Chondrocyte (in vitro differentiated cells): Measurements from ENCODE around the gene IL20RA. TPM values are rescaled to one million over a fixed set of nuclear protein-coding genes. Genes with fewer than 3 reads are reported as not detected.
"Not testable (repeated sequence)": the region's sequence is repeated elsewhere in the genome, so short reads cannot be mapped to it uniquely, and the experiment has no call there.

ENCODE experiments used
- DNase-seq: peaks from one replicate; pipeline ENCODE4 v3.0.0; 2021; ENCODE audit warnings: mixed read lengths, low spot score
- H3K27ac Mint-ChIP-seq: one replicate; pipeline ENCODE4 v1.8.0; 2021; ENCODE audit warnings: mild to moderate bottlenecking, moderate library complexity, mixed read lengths; ENCODE audit not compliant: unreplicated experiment
- H3K27me3 Mint-ChIP-seq: 2 replicates; pipeline ENCODE4 v1.8.0; 2021; ENCODE audit warnings: low read depth, mixed read lengths
- H3K36me3 Mint-ChIP-seq: 2 replicates; pipeline ENCODE4 v1.8.0; 2021; ENCODE audit warnings: low read depth, mixed read lengths
- H3K4me1 Mint-ChIP-seq: 2 replicates; pipeline ENCODE4 v1.8.0; 2021; ENCODE audit warnings: low read depth, mild to moderate bottlenecking, mixed read lengths
- H3K4me3 Mint-ChIP-seq: one replicate; pipeline ENCODE4 v1.8.0; 2021; ENCODE audit warnings: mild to moderate bottlenecking, moderate library complexity, mixed read lengths; ENCODE audit not compliant: unreplicated experiment
- H3K9me3 Mint-ChIP-seq: 2 replicates; pipeline ENCODE4 v1.8.0; 2021; ENCODE audit warnings: low read depth, mixed read lengths
- total RNA-seq: library from RNA; stranded (reverse); gene quantifications from 3 replicates; pipeline ENCODE4 v1.2.1, GENCODE V29; 2021
- TF ChIP-seq, protein P1 (sequence below): fragments of 200-600 bp; sonication (generic); IDR thresholded peaks from 2 replicates; pipeline ENCODE4 v1.5.0; 2021; ENCODE audit warnings: antibody characterized with exemption, mild to moderate bottlenecking, moderate library complexity

Gene IL20RA
- total RNA-seq, 1 donor from 2014 or later, result 0.22 TPM

DNA sequence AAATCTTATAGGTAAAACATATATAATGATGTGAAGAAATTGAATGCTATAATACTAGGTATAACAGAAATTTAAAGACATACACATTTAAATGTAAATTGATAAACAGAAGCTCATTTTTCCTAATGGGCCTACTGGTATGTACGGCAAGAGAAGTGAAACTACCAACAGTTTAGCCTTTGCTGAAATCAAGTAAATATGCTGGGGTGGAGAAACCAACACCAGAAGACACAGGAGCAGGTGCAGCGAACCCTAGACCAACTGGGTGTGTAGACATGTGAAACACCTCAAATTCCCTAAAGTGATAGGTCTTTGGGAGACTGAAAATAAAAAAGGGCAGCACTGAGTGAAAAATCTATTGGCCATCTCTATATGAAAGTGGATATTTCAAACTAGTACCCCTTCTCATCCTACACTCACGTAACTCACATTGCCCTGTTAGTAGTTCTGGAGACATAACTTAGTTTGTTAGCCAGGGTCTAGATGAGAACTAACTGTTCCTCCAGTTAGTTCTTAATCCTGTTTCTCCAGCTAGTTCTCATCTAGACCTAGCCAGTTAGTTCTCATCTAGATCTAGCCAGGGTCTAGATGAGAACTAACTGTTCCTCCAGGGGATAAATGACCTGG, 69.6 kb downstream of the IL20RA start:
- H3K4me1 Mint-ChIP-seq, result no peaks in the 10 kb centered on the region
- TF ChIP-seq, protein P1, sequence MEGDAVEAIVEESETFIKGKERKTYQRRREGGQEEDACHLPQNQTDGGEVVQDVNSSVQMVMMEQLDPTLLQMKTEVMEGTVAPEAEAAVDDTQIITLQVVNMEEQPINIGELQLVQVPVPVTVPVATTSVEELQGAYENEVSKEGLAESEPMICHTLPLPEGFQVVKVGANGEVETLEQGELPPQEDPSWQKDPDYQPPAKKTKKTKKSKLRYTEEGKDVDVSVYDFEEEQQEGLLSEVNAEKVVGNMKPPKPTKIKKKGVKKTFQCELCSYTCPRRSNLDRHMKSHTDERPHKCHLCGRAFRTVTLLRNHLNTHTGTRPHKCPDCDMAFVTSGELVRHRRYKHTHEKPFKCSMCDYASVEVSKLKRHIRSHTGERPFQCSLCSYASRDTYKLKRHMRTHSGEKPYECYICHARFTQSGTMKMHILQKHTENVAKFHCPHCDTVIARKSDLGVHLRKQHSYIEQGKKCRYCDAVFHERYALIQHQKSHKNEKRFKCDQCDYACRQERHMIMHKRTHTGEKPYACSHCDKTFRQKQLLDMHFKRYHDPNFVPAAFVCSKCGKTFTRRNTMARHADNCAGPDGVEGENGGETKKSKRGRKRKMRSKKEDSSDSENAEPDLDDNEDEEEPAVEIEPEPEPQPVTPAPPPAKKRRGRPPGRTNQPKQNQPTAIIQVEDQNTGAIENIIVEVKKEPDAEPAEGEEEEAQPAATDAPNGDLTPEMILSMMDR, result no peak
- no peak overlapping the region for H3K27ac Mint-ChIP-seq
- no peaks in the 10 kb centered on the region for H3K36me3 Mint-ChIP-seq
- no peak for DNase-seq
- H3K4me3 Mint-ChIP-seq, result no peak overlapping the region
- H3K27me3 Mint-ChIP-seq, result peaks cover 13% of the 10 kb centered on the region
- H3K9me3 Mint-ChIP-seq, result no peaks in the 10 kb centered on the region

DNA sequence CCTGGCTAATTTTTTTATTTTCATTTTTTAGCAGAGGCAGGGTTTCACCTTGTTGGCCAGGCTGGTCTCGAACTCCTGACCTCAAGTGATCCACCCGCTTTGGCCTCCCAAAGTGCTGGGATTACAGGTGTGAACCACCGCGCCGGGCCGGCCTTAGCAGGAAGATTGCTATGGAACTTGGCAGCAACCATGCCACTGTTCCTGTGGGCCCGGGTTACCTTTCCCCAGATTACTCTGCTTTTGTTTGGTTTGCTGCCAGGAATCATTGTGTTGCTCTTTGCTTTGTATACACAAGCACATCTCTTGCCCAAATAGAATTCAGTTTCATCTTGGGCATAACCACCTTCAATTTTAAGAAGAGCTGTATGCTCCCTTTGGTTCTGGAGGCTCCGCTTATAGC, 71.0 kb downstream of the IL20RA start:
- not testable (repeated sequence) for H3K36me3 Mint-ChIP-seq, DNase-seq, H3K9me3 Mint-ChIP-seq, H3K27me3 Mint-ChIP-seq, H3K4me1 Mint-ChIP-seq, H3K4me3 Mint-ChIP-seq, H3K27ac Mint-ChIP-seq

DNA sequence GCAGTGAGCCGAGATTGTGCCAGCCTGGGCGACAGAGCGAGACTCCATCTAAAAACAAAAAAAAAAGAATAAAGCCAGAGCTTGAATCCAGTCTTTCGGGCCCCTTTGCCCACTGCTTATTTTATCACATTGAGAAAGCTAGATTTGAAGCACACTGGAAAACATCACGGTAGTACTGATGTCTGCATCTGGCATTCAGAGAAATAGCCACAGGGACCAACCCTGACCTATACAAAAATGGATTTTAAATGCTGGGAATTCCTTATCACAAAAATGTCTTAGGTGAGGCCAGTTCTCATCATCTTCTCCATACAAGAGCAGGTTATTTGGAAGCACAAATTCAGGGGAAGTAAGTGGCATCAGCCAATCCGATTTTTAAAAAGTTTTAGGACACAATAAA, 73.2 kb downstream of the IL20RA start:
- Mint-ChIP-seq H3K4me1 (peaks cover 2% of the 10 kb centered on the region), H3K4me3 (no peak overlapping the region), H3K27me3 (peaks cover 4% of the 10 kb centered on the region), H3K36me3 (no peaks in the 10 kb centered on the region), H3K27ac (no peak overlapping the region), H3K9me3 (no peaks in the 10 kb centered on the region)
- TF ChIP-seq, protein P1, result no peak
- no peak for DNase-seq

DNA sequence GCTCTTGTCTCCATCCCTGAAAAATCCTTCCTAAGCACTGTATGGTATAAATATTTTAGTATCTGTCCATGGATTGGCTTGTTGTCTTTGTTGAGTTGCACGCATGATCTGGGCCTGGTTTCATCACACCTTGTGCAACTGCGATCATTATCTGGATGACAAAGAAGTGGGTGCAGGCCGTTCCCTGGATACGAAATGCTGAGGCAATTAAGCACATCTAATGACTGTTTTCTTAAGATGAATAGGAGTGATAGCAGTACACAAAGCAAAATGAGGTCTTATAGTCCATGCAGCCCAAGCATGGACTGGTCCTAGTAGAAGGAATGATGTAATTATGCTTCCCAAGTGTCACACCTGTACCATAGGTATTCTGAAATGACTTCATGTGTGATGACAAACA, 74.8 kb downstream of the IL20RA start:
- Mint-ChIP-seq H3K4me3 (no peak overlapping the region), H3K27me3 (peaks cover 8% of the 10 kb centered on the region), H3K36me3 (no peaks in the 10 kb centered on the region), H3K9me3 (no peaks in the 10 kb centered on the region), H3K4me1 (peaks cover 2% of the 10 kb centered on the region), H3K27ac (no peak overlapping the region)
- TF ChIP-seq, protein P1, result no peak
- no peak for DNase-seq

DNA sequence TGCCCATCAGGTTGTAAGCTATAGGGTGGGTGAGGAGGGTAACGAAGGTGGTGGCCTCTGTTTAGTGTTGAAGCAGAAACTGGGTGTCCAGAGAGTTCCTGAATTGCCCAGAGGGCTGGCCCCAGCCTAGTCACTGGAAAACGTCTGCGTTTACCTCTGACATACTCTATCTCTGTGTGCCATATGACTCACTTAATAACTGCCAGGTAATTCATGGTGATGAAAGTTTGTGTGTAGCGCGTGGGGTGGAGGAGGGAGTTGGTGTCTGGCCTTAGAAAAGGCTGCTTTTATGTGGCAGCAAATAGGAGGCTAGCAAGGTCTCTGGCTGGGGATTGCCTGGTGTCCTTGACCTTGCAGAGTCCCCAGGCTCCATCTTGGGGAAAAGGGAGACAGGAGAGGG, 75.3 kb downstream of the IL20RA start:
- Mint-ChIP-seq H3K4me1 (peaks cover 2% of the 10 kb centered on the region), H3K36me3 (no peaks in the 10 kb centered on the region), H3K27ac (no peak overlapping the region), H3K4me3 (no peak overlapping the region), H3K27me3 (peaks cover 8% of the 10 kb centered on the region), H3K9me3 (no peaks in the 10 kb centered on the region)
- TF ChIP-seq, protein P1, result no peak
- no peak for DNase-seq

DNA sequence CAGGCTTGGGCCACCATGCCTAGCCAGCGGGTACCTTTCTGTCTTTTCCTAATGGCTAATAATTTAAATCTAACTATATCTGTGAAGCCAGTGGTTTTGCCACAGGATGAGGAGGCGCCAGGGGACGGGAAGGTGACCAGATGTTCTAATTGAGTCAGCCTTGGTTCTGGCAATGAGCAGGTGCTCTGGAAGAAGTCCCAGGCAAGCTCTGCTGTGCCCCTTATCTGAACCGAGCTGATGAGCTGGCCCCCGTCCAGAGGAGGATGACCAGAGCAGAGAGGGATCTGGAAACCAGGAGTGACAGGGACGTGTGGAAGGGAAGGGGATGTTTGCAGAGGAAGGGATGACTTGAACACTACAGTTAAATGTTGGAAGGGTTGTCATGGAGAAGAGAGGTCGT, 75.9 kb downstream of the IL20RA start:
- H3K27ac Mint-ChIP-seq, result no peak overlapping the region

More for the DNA sequence above, 75.9 kb downstream of the IL20RA start:
- H3K4me3 Mint-ChIP-seq, result no peak overlapping the region
- peaks cover 2% of the 10 kb centered on the region for H3K4me1 Mint-ChIP-seq
- H3K36me3 Mint-ChIP-seq, result no peaks in the 10 kb centered on the region
- H3K27me3 Mint-ChIP-seq, result peaks cover 8% of the 10 kb centered on the region
- H3K9me3 Mint-ChIP-seq, result no peaks in the 10 kb centered on the region
- TF ChIP-seq, protein P1, result no peak
- no peak for DNase-seq
